Aorta (tissue), 5 donors: Measurements from ENCODE around the gene ITPK1. TPM values are rescaled to one million over a fixed set of nuclear protein-coding genes. Genes with fewer than 3 reads are reported as not detected.

Experiments used
- ATAC-seq: fragments of 200-7000 bp; cut with Tn5 transposase; one replicate; pipeline ENCODE4 v1.9.1; 2022; ENCODE audit warnings: moderate library complexity; ENCODE audit not compliant: low FRiP score
- DNase-seq, 2 donors: peaks; one replicate each; pipeline ENCODE4 v3.0.0-alpha.2; 2020
- H3K27ac ChIP-seq, 2 donors: one replicate each; pipeline ENCODE4 v1.5.1; 2013; ENCODE audit warnings: low read length in 2 of 2, mild to moderate bottlenecking in 2 of 2, moderate library complexity in 2 of 2, control low read depth in 1 of 2, inconsistent platforms in 1 of 2, low read depth in 1 of 2
- H3K27me3 ChIP-seq, 2 donors: one replicate each; pipeline ENCODE4 v1.6.1; 2013; ENCODE audit warnings: control low read depth in 1 of 2, low read length in 1 of 2, mild to moderate bottlenecking in 1 of 2, moderate library complexity in 1 of 2; ENCODE audit not compliant: insufficient read depth in 2 of 2, control insufficient read depth in 1 of 2
- H3K36me3 ChIP-seq, 2 donors: one replicate each; pipeline ENCODE4 v1.6.1; 2013; ENCODE audit warnings: control low read depth in 1 of 2, low read length in 1 of 2, mild to moderate bottlenecking in 1 of 2; ENCODE audit not compliant: insufficient read depth in 2 of 2, control insufficient read depth in 1 of 2
- H3K4me1 ChIP-seq, 2 donors: one replicate each; pipeline ENCODE4 v1.6.1; 2013; ENCODE audit warnings: low read length in 2 of 2, control low read depth in 1 of 2, mild to moderate bottlenecking in 1 of 2, moderate library complexity in 1 of 2; ENCODE audit not compliant: insufficient read depth in 2 of 2, control insufficient read depth in 1 of 2
- H3K4me3 ChIP-seq, 2 donors: one replicate each; pipeline ENCODE4 v1.5.1; 2013; ENCODE audit warnings: low read length in 2 of 2, control low read depth in 1 of 2, mild to moderate bottlenecking in 1 of 2
- H3K9me3 ChIP-seq: one replicate; pipeline ENCODE4 v1.6.1; 2013; ENCODE audit warnings: mild to moderate bottlenecking, low read length; ENCODE audit not compliant: control insufficient read depth
- WGBS, 2 donors: extraction: QIAGEN DNeasy Blood & Tissue Kit; methylation state at CpG; one replicate each; pipeline ENCODE4 v1.1.7; 2013; 5-methylcytosine and 5-hydroxymethylcytosine counted together
- intact Hi-C, 2 donors: fragments of 100-400 bp; cut with DNase I; formaldehyde crosslinking; loops; one replicate each; pipeline versions ENCODE4 v1.14.2 to v1.15.0; 2022
- polyA plus RNA-seq, 2 donors: library from polyadenylated mRNA; stranded (reverse); fragments of 200-250 nt; gene quantifications; one replicate each; pipeline ENCODE4 v1.2.3, GENCODE V29; 2013
- total RNA-seq, 2 donors: library from RNA; stranded (reverse); fragmentation: NEBNext Ultra II Directional; extraction: Animal tissue kit (Norgen Biotek cat#: 25700); gene quantifications; one replicate each; pipeline ENCODE4 v1.2.1, GENCODE V29; 2021
- donor health status: healthy with polysubstance abuse.
- donor health status: Bipolar disorder and iron deficiency.
- donor health status: DM: no; HTN: no; CAD: no.
- donor health status: DM: no; HTN: no; CAD: no.
- donor health status: DM: yes; HTN: yes; CAD: no.

Gene ITPK1
- total and polyA plus RNA-seq, 4 donors: 39.7 to 69.5 (median 54.2) TPM

GRCh38 chr14:93049867-93050331, 65.8 kb downstream of the ITPK1 start:
- intact Hi-C loops: no loop called here
- Histone ChIP-seq H3K36me3 (no peaks in the 10 kb centered on the region), H3K27me3 (no peaks in the 10 kb centered on the region), H3K9me3 (no peaks in the 10 kb centered on the region), H3K27ac (no peak overlapping the region), H3K4me3 (no peak overlapping the region), H3K4me1 (no peaks in the 10 kb centered on the region)
- 6 to 8% methylated on average over 12 of the region's 12 CpGs for WGBS, 2 donors
- peak; percentile 48 for ATAC-seq
- DNase-seq: no peak

DNA sequence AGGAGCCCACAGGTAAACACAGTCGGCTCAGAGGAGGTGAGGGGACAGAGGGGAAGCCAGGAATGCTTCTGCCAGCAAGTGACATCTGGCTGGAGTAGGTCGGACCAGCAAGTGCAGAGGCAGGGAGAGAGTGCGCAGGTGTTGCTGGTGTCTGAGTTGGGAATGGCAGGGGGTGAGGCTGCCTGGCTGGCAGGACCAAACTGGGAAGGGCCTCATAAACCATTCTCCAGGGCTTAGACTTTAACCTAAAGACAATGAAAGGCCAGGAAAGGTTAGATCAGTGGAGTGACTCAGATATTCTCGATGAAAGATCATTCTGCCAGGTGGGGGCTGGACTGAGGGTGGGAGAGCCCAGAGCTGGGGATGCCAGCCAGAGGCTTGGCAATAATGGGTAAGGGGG, 66.4 kb downstream of the ITPK1 start:
- H3K9me3 ChIP-seq: no peaks in the 10 kb centered on the region
- H3K36me3 ChIP-seq: no peaks in the 10 kb centered on the region
- no peaks in the 10 kb centered on the region for H3K27me3 ChIP-seq
- no peak overlapping the region for H3K27ac ChIP-seq
- DNase-seq (no peak), ATAC-seq (no peak)
- no peak overlapping the region for H3K4me3 ChIP-seq
- 89 to 91% methylated on average over 4 of the region's 4 CpGs for WGBS, 2 donors
- intact Hi-C loops: no loop called here
- no peaks in the 10 kb centered on the region for H3K4me1 ChIP-seq

DNA sequence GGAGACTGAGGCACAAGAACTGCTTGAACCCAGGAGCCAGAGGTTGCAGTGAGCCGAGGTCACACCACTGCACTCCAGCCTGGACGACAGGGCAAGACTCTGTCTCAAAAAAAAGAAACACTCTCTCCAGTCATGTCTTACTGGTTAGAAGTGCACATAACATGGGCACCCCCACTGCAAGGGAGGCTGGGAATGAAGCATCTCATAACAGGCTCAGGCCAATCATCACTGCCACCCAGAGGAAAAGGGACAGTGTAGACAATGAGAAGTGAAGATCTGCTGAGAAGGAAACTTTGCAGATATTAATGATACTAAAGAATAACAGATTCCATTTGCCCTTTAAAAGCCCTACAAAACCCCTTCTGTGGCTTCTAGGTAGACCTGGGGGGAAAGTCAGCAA, 66.9 kb downstream of the ITPK1 start:
- intact Hi-C loops: no loop called here
- WGBS, 2 donors: 95% methylated on average over 2 of the region's 2 CpGs
- Histone ChIP-seq H3K27ac (no peak overlapping the region), H3K4me3 (no peak overlapping the region), H3K36me3 (no peaks in the 10 kb centered on the region), H3K4me1 (no peaks in the 10 kb centered on the region), H3K27me3 (no peaks in the 10 kb centered on the region), H3K9me3 (no peaks in the 10 kb centered on the region)
- ATAC-seq (no peak), DNase-seq (no peak)

DNA sequence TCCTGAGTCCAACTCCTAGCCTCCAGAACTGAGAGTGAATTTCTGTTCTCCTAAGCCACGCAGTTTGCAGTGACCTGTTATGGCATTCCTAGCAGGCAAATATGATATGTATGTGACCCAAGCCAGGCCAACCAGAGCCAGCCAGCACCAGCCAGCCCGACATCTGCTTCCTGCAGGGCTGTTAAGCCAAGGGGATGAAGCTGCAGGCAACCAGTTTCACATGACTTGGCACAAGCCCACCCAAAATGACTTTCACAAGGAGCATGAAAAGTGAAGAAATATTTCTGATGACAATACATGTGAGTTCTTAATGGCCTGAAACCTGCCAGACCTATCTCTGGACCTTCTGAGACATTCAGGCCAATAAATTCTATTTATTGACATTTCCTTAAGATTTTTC, 68.1 kb downstream of the ITPK1 start:
- H3K27me3 ChIP-seq: no peaks in the 10 kb centered on the region
- H3K4me3 ChIP-seq: no peak overlapping the region
- H3K4me1 ChIP-seq: no peaks in the 10 kb centered on the region
- no peak for DNase-seq
- intact Hi-C loops: no loop called here
- 31 to 49% methylated on average over 2 of the region's 2 CpGs for WGBS, 2 donors
- no peaks in the 10 kb centered on the region for H3K9me3 ChIP-seq
- H3K36me3 ChIP-seq: no peaks in the 10 kb centered on the region
- H3K27ac ChIP-seq: no peak overlapping the region
- no peak for ATAC-seq

DNA sequence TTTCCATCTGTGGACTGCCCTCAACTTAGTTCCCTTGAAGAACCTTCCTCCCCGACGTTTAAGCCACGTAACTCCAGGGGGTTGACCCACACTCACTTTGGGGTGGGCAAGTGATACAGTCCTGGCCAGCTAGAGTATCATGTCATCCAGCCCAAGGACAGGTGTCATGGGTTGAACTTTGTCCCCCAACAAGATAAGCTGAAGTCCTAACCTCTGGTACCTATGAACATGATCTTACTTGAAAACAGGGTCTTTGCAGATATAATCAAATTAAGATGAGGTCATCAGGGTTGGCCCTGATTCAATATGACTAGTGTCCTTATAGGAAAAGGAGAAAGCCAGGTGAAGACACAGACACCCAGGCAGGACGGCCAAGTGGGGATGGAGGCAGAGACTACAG, 68.6 kb downstream of the ITPK1 start:
- DNase-seq (no peak), ATAC-seq (no peak)
- H3K27ac ChIP-seq: no peak overlapping the region
- intact Hi-C loops: no loop called here
- H3K36me3 ChIP-seq: no peaks in the 10 kb centered on the region
- H3K9me3 ChIP-seq: no peaks in the 10 kb centered on the region
- H3K27me3 ChIP-seq: no peaks in the 10 kb centered on the region
- no peak overlapping the region for H3K4me3 ChIP-seq
- 94 to 96% methylated on average over 4 of the region's 4 CpGs for WGBS, 2 donors
- no peaks in the 10 kb centered on the region for H3K4me1 ChIP-seq

DNA sequence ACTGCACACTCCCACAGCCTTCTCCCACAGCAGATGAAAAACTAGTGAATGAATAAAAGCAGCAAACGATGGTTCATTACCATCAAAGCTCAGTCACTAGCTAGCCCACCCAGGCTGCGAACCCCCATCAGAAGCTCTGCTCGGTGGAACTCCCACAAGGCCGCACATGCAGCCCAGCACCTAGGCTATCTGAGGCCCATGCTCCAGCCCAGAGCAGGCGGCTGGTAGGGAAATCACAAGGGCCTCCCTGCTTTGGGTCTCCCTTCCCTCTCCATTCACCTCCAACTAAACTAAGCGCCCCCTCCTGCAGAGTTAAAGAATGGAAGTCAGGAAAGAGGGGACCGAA, 69.0 kb downstream of the ITPK1 start:
- ATAC-seq: no peak
- no peak overlapping the region for H3K27ac ChIP-seq

GRCh38 chr14:93045965-93046704, 69.6 kb downstream of the ITPK1 start:
- no peak overlapping the region for H3K27ac ChIP-seq
- H3K36me3 ChIP-seq: no peaks in the 10 kb centered on the region
- DNase-seq: no peak
- no peak overlapping the region for H3K4me3 ChIP-seq
- WGBS, 2 donors: 88 to 92% methylated on average over 16 of the region's 16 CpGs
- H3K4me1 ChIP-seq: peaks cover 0 to 2% of the 10 kb centered on the region in 2 donors
- ATAC-seq: no peak
- H3K27me3 ChIP-seq: no peaks in the 10 kb centered on the region
- no peaks in the 10 kb centered on the region for H3K9me3 ChIP-seq
- intact Hi-C loops: no loop called here

More for the DNA sequence above, 69.0 kb downstream of the ITPK1 start:
- 96 to 98% methylated on average over 6 to 7 of the region's 7 CpGs for WGBS, 2 donors
- Histone ChIP-seq H3K27me3 (no peaks in the 10 kb centered on the region), H3K4me3 (no peak overlapping the region), H3K9me3 (no peaks in the 10 kb centered on the region), H3K4me1 (peaks cover 0 to 2% of the 10 kb centered on the region in 2 donors), H3K36me3 (no peaks in the 10 kb centered on the region)
- intact Hi-C loops: no loop called here
- DNase-seq: no peak

GRCh38 chr14:93045211-93045674, 70.5 kb downstream of the ITPK1 start:
- no peak overlapping the region for H3K27ac ChIP-seq
- peaks cover 0 to 6% of the 10 kb centered on the region in 2 donors for H3K4me1 ChIP-seq
- intact Hi-C loops: no loop called here
- 89 to 93% methylated on average over 9 of the region's 9 CpGs for WGBS, 2 donors
- H3K9me3 ChIP-seq: no peaks in the 10 kb centered on the region
- H3K4me3 ChIP-seq: no peak overlapping the region
- DNase-seq (no peak), ATAC-seq (no peak)
- H3K27me3 ChIP-seq: no peaks in the 10 kb centered on the region
- no peaks in the 10 kb centered on the region for H3K36me3 ChIP-seq

GRCh38 chr14:93044556-93044955, 71.2 kb downstream of the ITPK1 start:
- WGBS, 2 donors: 91 to 94% methylated on average over 8 to 9 of the region's 9 CpGs
- peak in 1 of 2 donors; percentile 68 for DNase-seq
- intact Hi-C loops: no loop called here
- no peaks in the 10 kb centered on the region for H3K27me3 ChIP-seq
- H3K27ac ChIP-seq: no peak overlapping the region
- ATAC-seq: peak; percentile 20
- H3K4me3 ChIP-seq: no peak overlapping the region
- no peaks in the 10 kb centered on the region for H3K9me3 ChIP-seq
- peaks cover 0 to 6% of the 10 kb centered on the region in 2 donors for H3K4me1 ChIP-seq
- H3K36me3 ChIP-seq: no peaks in the 10 kb centered on the region
